Tibial artery (tissue), 4 donors: Measurements from ENCODE around the gene SLC27A1.

Source experiments
- DNase-seq, 2 donors: peaks; one replicate each; pipeline ENCODE4 v3.0.0-alpha.2; 2019
- H3K27ac ChIP-seq, 2 donors: fragments of 200-600 bp; sonication (generic) in 1 of 2; 1 replicate in 1 of 2; 2 replicates in 1 of 2; pipeline ENCODE4 v1.5.1; 2018 to 2019; ENCODE audit warnings: mild to moderate bottlenecking in 1 of 2
- H3K27me3 ChIP-seq, 2 donors: fragments of 200-600 bp; sonication (generic) in 1 of 2; one replicate each; pipeline versions ENCODE4 v1.5.1 to v1.6.0; 2016 to 2019
- H3K36me3 ChIP-seq, 3 donors: fragments of 200-600 bp; sonication (generic) in 2 of 3; one replicate each; pipeline ENCODE4 v1.5.1; 2016 to 2019; ENCODE audit warnings: mild to moderate bottlenecking in 2 of 3
- H3K4me1 ChIP-seq, 4 donors: fragments of 200-600 bp; sonication (generic) in 2 of 4; 1 replicate in 3 of 4; 2 replicates in 1 of 4; pipeline ENCODE4 v1.5.1; 2016 to 2019
- H3K4me3 ChIP-seq, 2 donors: fragments of 200-600 bp; sonication (generic) in 1 of 2; 1 replicate in 1 of 2; 2 replicates in 1 of 2; pipeline ENCODE4 v1.5.1; 2018 to 2019; ENCODE audit warnings: mild to moderate bottlenecking in 2 of 2
- H3K9me3 ChIP-seq, 3 donors: fragments of 200-600 bp; sonication (generic) in 1 of 3; one replicate each; pipeline ENCODE4 v1.5.1; 2016 to 2019
- intact Hi-C: fragments of 100-400 bp; cut with DNase I; formaldehyde crosslinking; loops from one replicate; pipeline ENCODE4 v1.15.0; 2023; ENCODE audit warnings: low total_unique reads
- TF ChIP-seq, protein P1 (sequence below), 2 experiments: fragments of 200-600 bp in 1 of 2; fragments of 450-650 bp in 1 of 2; IDR thresholded peaks; one replicate each; pipeline ENCODE4 v1.5.1; 2017 to 2019; ENCODE audit warnings: antibody characterized with exemption in 2 of 2, mild to moderate bottlenecking in 1 of 2, moderate library complexity in 1 of 2

SLC27A1 gene

GRCh38 chr19:17487284-17488121 lies 17.2 kb downstream of the SLC27A1 start:
- Histone ChIP-seq H3K36me3 (peaks cover 4 to 49% (median 23%) of the 10 kb centered on the region in 3 donors), H3K4me1 (peaks cover 0 to 6% (median 0%) of the 10 kb centered on the region in 4 donors), H3K9me3 (no peaks in the 10 kb centered on the region), H3K27ac (no peak overlapping the region), H3K4me3 (no peak overlapping the region), H3K27me3 (no peaks in the 10 kb centered on the region)
- intact Hi-C loops = no loop called here
- TF ChIP-seq, protein P1, sequence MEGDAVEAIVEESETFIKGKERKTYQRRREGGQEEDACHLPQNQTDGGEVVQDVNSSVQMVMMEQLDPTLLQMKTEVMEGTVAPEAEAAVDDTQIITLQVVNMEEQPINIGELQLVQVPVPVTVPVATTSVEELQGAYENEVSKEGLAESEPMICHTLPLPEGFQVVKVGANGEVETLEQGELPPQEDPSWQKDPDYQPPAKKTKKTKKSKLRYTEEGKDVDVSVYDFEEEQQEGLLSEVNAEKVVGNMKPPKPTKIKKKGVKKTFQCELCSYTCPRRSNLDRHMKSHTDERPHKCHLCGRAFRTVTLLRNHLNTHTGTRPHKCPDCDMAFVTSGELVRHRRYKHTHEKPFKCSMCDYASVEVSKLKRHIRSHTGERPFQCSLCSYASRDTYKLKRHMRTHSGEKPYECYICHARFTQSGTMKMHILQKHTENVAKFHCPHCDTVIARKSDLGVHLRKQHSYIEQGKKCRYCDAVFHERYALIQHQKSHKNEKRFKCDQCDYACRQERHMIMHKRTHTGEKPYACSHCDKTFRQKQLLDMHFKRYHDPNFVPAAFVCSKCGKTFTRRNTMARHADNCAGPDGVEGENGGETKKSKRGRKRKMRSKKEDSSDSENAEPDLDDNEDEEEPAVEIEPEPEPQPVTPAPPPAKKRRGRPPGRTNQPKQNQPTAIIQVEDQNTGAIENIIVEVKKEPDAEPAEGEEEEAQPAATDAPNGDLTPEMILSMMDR (IDR thresholded peaks at IDR 0.05) = no peak
- DNase-seq = no peak

- intact Hi-C loops = no loop called here
- Histone ChIP-seq H3K4me1 (peaks cover 0 to 6% (median 0%) of the 10 kb centered on the region in 4 donors), H3K4me3 (no peak overlapping the region), H3K27ac (no peak overlapping the region), H3K36me3 (peaks cover 4 to 49% (median 23%) of the 10 kb centered on the region in 3 donors), H3K27me3 (no peaks in the 10 kb centered on the region), H3K9me3 (no peaks in the 10 kb centered on the region)
- peak; percentile 45 to 71 for DNase-seq
- TF ChIP-seq, protein P1 (IDR thresholded peaks at IDR 0.05) = no peak
Observed at GRCh38 chr19:17488593-17489391, 18.5 kb downstream of the SLC27A1 start.

GRCh38 chr19:17489392-17490030 lies 19.2 kb downstream of the SLC27A1 start:
- Histone ChIP-seq H3K4me3 (no peak overlapping the region), H3K9me3 (no peaks in the 10 kb centered on the region), H3K27ac (no peak overlapping the region), H3K36me3 (peaks cover 4 to 49% (median 23%) of the 10 kb centered on the region in 3 donors), H3K27me3 (no peaks in the 10 kb centered on the region), H3K4me1 (peaks cover 0 to 6% (median 0%) of the 10 kb centered on the region in 4 donors)
- intact Hi-C loops = no loop called here
- TF ChIP-seq, protein P1 (IDR thresholded peaks at IDR 0.05) = no peak
- no peak for DNase-seq

GRCh38 chr19:17490411-17490810 lies 20.1 kb downstream of the SLC27A1 start:
- no peak overlapping the region for H3K27ac ChIP-seq

GRCh38 chr19:17491287-17491686 lies 21.0 kb downstream of the SLC27A1 start:
- no peak overlapping the region for H3K4me3 ChIP-seq
- peaks cover 0 to 12% (median 3%) of the 10 kb centered on the region in 4 donors for H3K4me1 ChIP-seq
- intact Hi-C loops = no loop called here
- no peak for DNase-seq
- H3K27me3 ChIP-seq = no peaks in the 10 kb centered on the region
- TF ChIP-seq, protein P1 (IDR thresholded peaks at IDR 0.05) = no peak
- no peak overlapping the region for H3K27ac ChIP-seq
- peaks cover 4 to 50% (median 22%) of the 10 kb centered on the region in 3 donors for H3K36me3 ChIP-seq
- H3K9me3 ChIP-seq = no peaks in the 10 kb centered on the region

More at GRCh38 chr19:17490411-17490810, 20.1 kb downstream of the SLC27A1 start:
- Histone ChIP-seq H3K4me3 (no peak overlapping the region), H3K4me1 (peaks cover 0 to 6% (median 0%) of the 10 kb centered on the region in 4 donors), H3K36me3 (peaks cover 4 to 49% (median 23%) of the 10 kb centered on the region in 3 donors), H3K9me3 (no peaks in the 10 kb centered on the region), H3K27me3 (no peaks in the 10 kb centered on the region)
- intact Hi-C loops = no loop called here
- DNase-seq = no peak
- TF ChIP-seq, protein P1 (IDR thresholded peaks at IDR 0.05) = no peak
